HTR-8/SVneo (cell line): ENCODE data around the gene DLGAP1.

ENCODE experiments used
- DNase-seq: peaks from one replicate; pipeline ENCODE4 v3.0.0; 2011; ENCODE audit warnings: low spot score, mixed read lengths; ENCODE audit not compliant: insufficient read length
- FAIRE-seq: peaks from 2 replicates; lab custom pipeline; 2011; peaks lifted over from hg19 to GRCh38; lab: Jason Lieb, UNC

DLGAP1 gene

GRCh38 chr18:3806656-3807055 lies 648.5 kb downstream of the DLGAP1 start:
- no peak for DNase-seq

GRCh38 chr18:3804336-3804735 lies 650.8 kb downstream of the DLGAP1 start:
- FAIRE-seq (no peak), DNase-seq (no peak)

More at GRCh38 chr18:3806656-3807055, 648.5 kb downstream of the DLGAP1 start:
- no peak for FAIRE-seq

- no peak for FAIRE-seq
- no peak for DNase-seq
Measured at GRCh38 chr18:3803350-3803749, 651.8 kb downstream of the DLGAP1 start.

DNA sequence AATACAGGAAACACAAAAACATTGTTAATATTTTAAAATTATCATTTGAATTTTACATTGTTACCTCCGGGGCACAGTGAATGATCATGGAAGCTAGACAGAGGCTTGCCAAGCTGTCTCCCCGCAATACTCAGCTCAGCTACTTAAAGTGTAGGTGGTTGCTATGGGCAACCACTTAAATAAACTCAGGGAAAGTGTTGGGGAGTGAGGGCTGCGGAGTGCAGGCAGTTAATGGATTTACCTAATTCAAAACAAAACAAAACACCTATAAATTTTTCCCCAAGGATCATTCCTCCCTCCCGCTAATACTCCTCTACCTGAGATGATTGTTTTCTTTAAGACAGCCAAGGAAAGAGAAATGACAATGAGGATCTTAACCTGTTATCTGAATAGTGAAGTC lies 655.6 kb downstream of the DLGAP1 start:
- FAIRE-seq: no peak
- no peak for DNase-seq

- DNase-seq: no peak
- FAIRE-seq: no peak
Measured at GRCh38 chr18:3798032-3798431, 657.1 kb downstream of the DLGAP1 start.

- FAIRE-seq (no peak), DNase-seq (no peak)
Measured at GRCh38 chr18:3796434-3796833, 658.7 kb downstream of the DLGAP1 start.

DNA sequence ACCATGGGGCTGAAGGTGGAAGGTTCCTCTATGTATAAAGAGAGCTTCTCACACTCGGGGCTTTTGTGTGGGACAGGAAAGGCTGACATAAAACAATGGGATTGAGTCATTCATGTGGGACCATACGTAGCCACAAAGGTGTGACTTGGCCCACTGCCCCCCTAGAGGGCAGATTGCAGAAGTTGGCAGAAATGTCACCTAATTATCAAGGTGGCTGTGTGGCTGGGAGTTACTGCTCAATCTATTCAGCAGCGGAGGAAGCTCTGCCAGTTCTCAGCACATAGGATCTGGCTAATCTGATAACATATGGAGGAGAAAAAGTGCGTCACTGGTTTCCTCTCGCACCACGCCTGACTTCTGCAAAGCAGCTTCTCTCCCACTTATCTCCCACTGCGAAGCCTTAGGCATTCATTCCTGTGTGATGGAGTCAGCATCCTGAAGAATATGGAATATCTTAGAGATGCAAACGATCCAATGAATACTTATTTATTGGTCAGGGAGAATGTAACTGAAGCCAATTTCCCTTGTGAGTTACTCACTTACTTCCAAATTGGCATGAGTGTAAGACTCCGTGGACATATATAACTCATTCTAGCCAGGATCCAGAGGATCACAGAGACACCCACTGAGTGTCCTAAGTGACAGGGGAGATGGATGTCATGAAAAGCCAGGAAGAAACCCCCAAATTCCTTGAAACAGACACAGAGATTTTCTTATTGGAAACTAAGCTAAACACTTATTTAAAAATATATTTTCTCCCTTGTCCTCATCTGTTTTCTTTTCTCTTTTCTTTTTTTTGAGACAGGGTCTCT lies 660.4 kb downstream of the DLGAP1 start:
- FAIRE-seq (no peak), DNase-seq (peak; percentile 61)

- DNase-seq (no peak), FAIRE-seq (no peak)
Measured at GRCh38 chr18:3793545-3793944, 661.6 kb downstream of the DLGAP1 start.

GRCh38 chr18:3793111-3793510 lies 662.0 kb downstream of the DLGAP1 start:
- no peak for DNase-seq
- FAIRE-seq: no peak

DNA sequence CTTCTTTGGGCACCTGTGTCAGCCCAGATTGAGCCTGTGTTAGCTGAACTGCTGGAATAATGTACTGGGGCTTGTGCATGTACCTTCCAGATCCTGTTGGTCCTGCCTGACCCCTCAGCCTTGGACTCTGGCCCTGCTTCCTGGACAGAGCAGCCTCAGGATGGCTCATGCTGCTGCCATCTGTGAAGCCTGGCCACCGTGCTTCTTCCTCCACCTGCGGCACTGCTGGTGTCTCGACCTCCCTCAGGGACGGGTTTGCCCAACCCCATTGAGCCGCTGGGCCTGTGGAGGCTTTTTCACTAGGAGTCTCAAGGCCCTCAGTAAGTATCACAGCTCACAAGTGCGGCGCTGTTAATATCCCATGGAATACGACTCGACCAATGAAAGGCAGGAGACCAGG lies 662.4 kb downstream of the DLGAP1 start:
- no peak for FAIRE-seq

GRCh38 chr18:3791238-3791637 lies 663.9 kb downstream of the DLGAP1 start:
- FAIRE-seq: no peak
- no peak for DNase-seq

More for the DNA sequence above, 662.4 kb downstream of the DLGAP1 start:
- DNase-seq: no peak

GRCh38 chr18:3790703-3791102 lies 664.4 kb downstream of the DLGAP1 start:
- DNase-seq (peak; percentile 69), FAIRE-seq (no peak)

DNA sequence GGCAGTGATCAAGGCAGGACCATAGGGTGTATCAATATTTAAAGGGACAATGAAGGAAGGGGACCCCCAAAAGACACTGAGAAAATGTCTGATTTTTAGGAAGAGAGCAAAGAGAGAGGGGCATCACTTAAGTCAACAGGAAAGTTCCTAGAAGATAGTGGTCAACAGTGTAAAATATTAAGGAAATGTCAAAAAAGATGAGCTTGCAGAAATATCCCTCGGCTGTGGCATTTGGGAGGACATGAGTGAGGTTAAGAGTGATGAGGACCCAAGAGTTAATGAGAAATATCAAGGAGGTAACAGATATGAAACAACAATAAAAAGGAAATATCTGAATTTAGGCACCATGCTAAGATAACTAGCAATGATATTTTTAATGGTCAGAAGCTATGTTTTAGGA lies 665.6 kb downstream of the DLGAP1 start:
- DNase-seq: no peak
- no peak for FAIRE-seq

DNA sequence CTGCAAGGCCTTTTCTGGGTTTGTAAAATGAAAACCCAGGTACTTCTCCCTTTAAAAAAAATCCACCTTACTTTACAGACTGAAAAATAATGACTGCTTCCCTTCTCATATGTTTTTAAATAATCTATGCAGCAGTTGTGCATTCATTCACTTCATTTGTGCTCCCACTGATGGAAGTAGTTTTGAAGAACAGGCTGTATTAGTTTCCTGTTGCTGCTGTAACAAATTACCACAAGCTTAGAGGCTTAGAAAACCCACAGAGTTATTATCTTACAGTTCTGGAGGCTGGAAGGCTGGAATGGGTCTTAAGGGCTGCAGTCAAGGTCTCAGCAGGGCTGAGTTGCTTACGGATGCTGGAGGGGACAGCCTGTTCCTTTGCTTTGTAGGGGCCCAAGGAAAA lies 670.2 kb downstream of the DLGAP1 start:
- DNase-seq: no peak
- FAIRE-seq: no peak

DNA sequence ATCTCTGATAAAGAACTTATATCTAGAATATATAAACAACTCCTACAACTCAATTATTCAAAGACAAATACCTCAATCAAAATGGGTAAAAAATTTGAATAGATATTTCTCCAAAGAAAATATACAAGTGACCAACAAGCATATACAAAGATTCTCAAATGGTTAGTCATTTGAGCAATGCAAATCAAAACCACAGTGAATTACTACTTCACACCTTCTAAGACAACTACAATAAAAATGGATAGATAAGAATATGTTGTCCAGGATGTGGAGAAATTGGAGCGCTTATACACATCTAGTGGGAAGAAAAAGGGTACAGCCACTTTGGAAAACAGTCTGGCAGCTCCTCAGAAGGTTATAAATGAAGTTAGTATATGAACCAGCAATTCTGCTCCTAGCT lies 672.2 kb downstream of the DLGAP1 start:
- DNase-seq: no peak
- FAIRE-seq: no peak

GRCh38 chr18:3777719-3778118 lies 677.4 kb downstream of the DLGAP1 start:
- FAIRE-seq: no peak
- no peak for DNase-seq

DNA sequence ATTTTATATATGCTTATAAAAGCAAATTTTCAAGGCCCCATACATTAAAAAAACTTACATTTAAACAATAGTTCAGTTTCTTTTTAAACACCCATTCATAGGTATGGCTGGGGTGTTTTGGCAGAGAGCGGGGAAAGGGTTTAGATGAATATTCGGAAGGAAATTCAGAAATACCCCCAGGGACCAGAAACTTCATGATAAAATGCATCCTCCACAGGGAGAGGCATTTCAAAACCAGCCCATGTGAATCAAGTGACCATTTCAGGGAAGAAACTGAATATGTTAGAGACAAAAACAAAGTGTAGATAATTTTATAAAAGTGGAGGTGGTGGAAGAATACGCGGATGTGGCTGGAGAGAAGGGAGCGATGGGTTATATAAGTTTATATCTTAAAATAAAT lies 678.0 kb downstream of the DLGAP1 start:
- FAIRE-seq: no peak

GRCh38 chr18:3775996-3776395 lies 679.1 kb downstream of the DLGAP1 start:
- no peak for FAIRE-seq
- DNase-seq: no peak

More for the DNA sequence above, 678.0 kb downstream of the DLGAP1 start:
- DNase-seq: no peak

- no peak for FAIRE-seq
- no peak for DNase-seq
Measured at GRCh38 chr18:3773303-3773702, 681.8 kb downstream of the DLGAP1 start.

DNA sequence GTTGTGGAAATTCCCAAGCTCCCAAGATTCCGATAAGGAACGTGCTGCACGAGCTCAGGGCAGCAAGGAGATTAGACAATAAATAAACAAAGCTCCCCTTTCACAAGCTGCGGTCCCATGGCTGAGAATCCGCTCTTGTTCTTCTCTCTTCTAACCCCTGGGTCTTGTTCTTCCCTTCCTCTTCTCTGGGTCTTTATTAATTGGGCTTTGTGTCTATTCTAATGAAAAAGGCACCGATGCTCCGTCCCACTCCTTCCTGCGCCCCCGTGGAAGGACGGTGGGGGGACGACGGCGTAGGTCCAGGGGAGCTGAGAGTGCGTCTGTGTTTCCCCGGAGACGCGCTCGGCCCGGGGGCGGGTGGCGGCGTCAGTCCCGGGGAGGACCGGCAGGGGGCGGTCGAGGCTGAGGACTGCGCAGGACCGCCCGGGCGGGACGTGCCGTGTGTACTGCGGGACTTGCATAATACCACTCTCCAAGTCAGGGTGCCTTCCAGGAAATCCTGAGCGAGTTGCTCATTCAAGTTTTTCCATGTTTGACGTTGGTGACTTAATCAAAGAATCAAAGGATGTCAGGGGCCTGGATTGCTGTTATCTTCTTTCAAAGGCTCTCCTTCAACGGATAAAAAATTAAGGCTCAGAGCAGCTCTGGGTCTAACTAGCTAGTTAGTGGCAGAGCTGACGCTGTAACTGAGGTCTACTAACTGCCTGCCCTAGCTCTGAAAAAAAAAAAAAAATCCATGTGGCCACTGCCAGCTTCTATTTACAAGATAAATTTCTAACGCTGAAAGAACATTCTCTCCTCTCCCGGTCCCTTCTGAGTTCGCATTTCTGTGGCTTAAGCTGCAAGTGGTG lies 683.8 kb downstream of the DLGAP1 start:
- FAIRE-seq: peak; percentile 84
- peak; percentile 82 for DNase-seq

DNA sequence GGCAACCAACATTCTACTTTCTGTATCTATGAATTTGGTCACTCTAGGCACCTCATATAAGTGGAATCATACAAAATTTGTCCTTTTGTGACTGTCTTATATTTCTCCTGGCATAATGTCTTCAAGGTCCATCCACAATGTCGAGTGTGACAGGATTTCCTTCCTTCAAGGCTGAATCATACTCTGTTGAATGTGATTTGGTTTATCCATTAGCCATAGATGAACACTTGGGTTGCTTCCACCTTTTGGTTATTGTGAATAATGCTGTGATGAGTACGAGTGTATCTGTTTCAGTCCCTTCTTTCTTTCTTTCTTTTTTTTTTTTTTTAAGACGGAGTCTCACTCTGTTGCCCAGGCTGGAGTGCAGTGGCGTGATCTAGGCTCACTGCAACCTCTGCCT lies 693.8 kb downstream of the DLGAP1 start:
- FAIRE-seq (no peak), DNase-seq (no peak)
